OCI-LY3 (cell line): Measurements from ENCODE around the gene C9orf50.

ENCODE experiments used
- H2AFZ ChIP-seq: fragments of 200-600, 300-600 bp; shearing (Covaris generic); 2 replicates; pipeline ENCODE4 v1.6.0; 2014; ENCODE audit warnings: antibody characterized with exemption, low read depth, low read length
- H3K27ac ChIP-seq: fragments of 200-600, 300-600 bp; sonication (generic); 2 replicates; pipeline ENCODE4 v1.5.1; 2014; ENCODE audit warnings: mild to moderate bottlenecking, low read length, moderate library complexity, mixed read lengths
- H3K27me3 ChIP-seq: fragments of 200-600, 300-600 bp; sonication (generic); 2 replicates; pipeline ENCODE4 v1.6.1; 2014; ENCODE audit warnings: low read depth, low read length, mixed read lengths
- H3K36me3 ChIP-seq: fragments of 200-600, 300-600 bp; sonication (generic); replicated peaks from 2 replicates; pipeline ENCODE3; 2014; ENCODE audit warnings: low read depth, low read length, mixed read lengths
- H3K4me1 ChIP-seq: fragments of 300-600, 200-600 bp; sonication (generic); 2 replicates; pipeline ENCODE4 v1.6.1; 2014; ENCODE audit warnings: low read length, mixed read lengths
- H3K4me2 ChIP-seq: fragments of 200-600, 300-600 bp; sonication (generic); 2 replicates; pipeline ENCODE4 v1.6.1; 2014; ENCODE audit warnings: low read length, mixed read lengths
- H3K4me3 ChIP-seq: fragments of 300-600, 200-600 bp; sonication (generic); 2 replicates; pipeline ENCODE4 v1.5.1; 2014; ENCODE audit warnings: antibody characterized with exemption, mild to moderate bottlenecking, low read length, moderate library complexity
- H3K79me2 ChIP-seq: fragments of 300-600, 200-600 bp; shearing (Covaris generic); 2 replicates; pipeline ENCODE4 v1.6.1; 2014; ENCODE audit warnings: mild to moderate bottlenecking, low read length, mixed read lengths
- H3K9ac ChIP-seq: fragments of 300-600, 200-600 bp; shearing (Covaris generic); 2 replicates; pipeline ENCODE4 v1.6.0; 2014; ENCODE audit warnings: mild to moderate bottlenecking, low read length, moderate library complexity
- H3K9me3 ChIP-seq: fragments of 200-600, 300-600 bp; shearing (Covaris generic); 2 replicates; pipeline ENCODE4 v1.6.1; 2014; ENCODE audit warnings: low read length, mixed read lengths; ENCODE audit not compliant: insufficient read depth
- H4K20me1 ChIP-seq: fragments of 200-600, 300-600 bp; sonication (generic); 2 replicates; pipeline ENCODE4 v1.6.1; 2016; ENCODE audit warnings: low read length, mixed read lengths; ENCODE audit not compliant: insufficient read depth
- CTCF ChIP-seq: fragments of 200-600, 300-600 bp; sonication (generic); IDR thresholded peaks from 2 replicates; pipeline ENCODE4 v1.5.1; 2014; ENCODE audit warnings: antibody characterized with exemption, low read length, low read depth
- EZH2phosphoT487 ChIP-seq: fragments of 200-600 bp; shearing (Covaris generic); IDR thresholded peaks from 2 replicates; pipeline ENCODE4 v1.6.1; 2018; ENCODE audit warnings: antibody characterized with exemption, mixed run types, low read depth

Gene C9orf50

GRCh38 chr9:129604056-129604765, 16.7 kb downstream of the C9orf50 start:
- Histone ChIP-seq H2AFZ (no peak overlapping the region), H4K20me1 (no peaks in the 10 kb centered on the region), H3K4me3 (no peak overlapping the region), H3K27ac (no peak overlapping the region), H3K4me2 (no peak overlapping the region), H3K9ac (no peak overlapping the region), H3K79me2 (no peaks in the 10 kb centered on the region), H3K27me3 (peaks cover 12% of the 10 kb centered on the region), H3K36me3 (no peaks in the 10 kb centered on the region), H3K9me3 (no peaks in the 10 kb centered on the region), H3K4me1 (peaks cover 14% of the 10 kb centered on the region)
- TF ChIP-seq CTCF (no peak), EZH2phosphoT487 (no peak)

- no peak overlapping the region for H3K27ac ChIP-seq
- TF ChIP-seq CTCF (no peak), EZH2phosphoT487 (no peak)
- no peaks in the 10 kb centered on the region for H3K36me3 ChIP-seq
- peak overlapping the region; percentile 68 for H3K4me2 ChIP-seq
- H3K4me1 ChIP-seq: peaks cover 14% of the 10 kb centered on the region
- H2AFZ ChIP-seq: no peak overlapping the region
- no peaks in the 10 kb centered on the region for H4K20me1 ChIP-seq
- peak overlapping the region; percentile 26; the same call in 1 of the 2 replicates for H3K9ac ChIP-seq
- peaks cover 5% of the 10 kb centered on the region; the same call in 1 of the 2 replicates for H3K27me3 ChIP-seq
- H3K79me2 ChIP-seq: no peaks in the 10 kb centered on the region
- H3K4me3 ChIP-seq: peak overlapping the region; percentile 62
- no peaks in the 10 kb centered on the region for H3K9me3 ChIP-seq
Measured at GRCh38 chr9:129602598-129603415, 18.1 kb downstream of the C9orf50 start.

- no peak overlapping the region for H3K27ac ChIP-seq
- no peak for TF ChIP-seq CTCF
- H3K4me1 ChIP-seq: peaks cover 14% of the 10 kb centered on the region
- no peak overlapping the region for H3K4me2 ChIP-seq
- no peak overlapping the region for H3K9ac ChIP-seq
- no peak overlapping the region for H2AFZ ChIP-seq
- peaks cover 5% of the 10 kb centered on the region; the same call in 1 of the 2 replicates for H3K27me3 ChIP-seq
- no peaks in the 10 kb centered on the region for H3K9me3 ChIP-seq
- H4K20me1 ChIP-seq: no peaks in the 10 kb centered on the region
- H3K4me3 ChIP-seq: no peak overlapping the region
- H3K36me3 ChIP-seq: no peaks in the 10 kb centered on the region
- H3K79me2 ChIP-seq: no peaks in the 10 kb centered on the region
Measured at GRCh38 chr9:129601082-129601674, 19.7 kb downstream of the C9orf50 start.

GRCh38 chr9:129598089-129598596, 22.8 kb downstream of the C9orf50 start:
- H3K4me3 ChIP-seq: no peak overlapping the region
- no peaks in the 10 kb centered on the region for H3K9me3 ChIP-seq
- TF ChIP-seq CTCF: no peak
- no peak for TF ChIP-seq EZH2phosphoT487
- no peak overlapping the region for H2AFZ ChIP-seq
- no peak overlapping the region for H3K9ac ChIP-seq
- no peaks in the 10 kb centered on the region for H3K79me2 ChIP-seq
- H3K27me3 ChIP-seq: peaks cover 17% of the 10 kb centered on the region
- peaks cover 21% of the 10 kb centered on the region for H3K4me1 ChIP-seq
- no peaks in the 10 kb centered on the region for H3K36me3 ChIP-seq
- no peak overlapping the region for H3K27ac ChIP-seq
- H3K4me2 ChIP-seq: no peak overlapping the region
- H4K20me1 ChIP-seq: no peaks in the 10 kb centered on the region
